Measurements from ENCODE around the gene NRCAM.

- TF ChIP-seq ZNF138 (tag by site-specific recombination; IDR thresholded peaks at IDR 0.05; ENCODE audit: borderline replicate concordance) (no peak), ZNF133 (tag by site-specific recombination; IDR thresholded peaks at IDR 0.05) (no peak), REST (tag by site-specific recombination; IDR thresholded peaks at IDR 0.05) (no peak), ZNF670 (tag by site-specific recombination; IDR thresholded peaks at IDR 0.05; ENCODE audit: low read depth) (no peak), ZNF274 (IDR thresholded peaks at IDR 0.05; ENCODE audit: low read length) (no peak), ZNF274 (tag by site-specific recombination; IDR thresholded peaks at IDR 0.05; ENCODE audit: borderline replicate concordance) (no peak)
Observed at GRCh38 chr7:108418946-108419345, 37.3 kb downstream of the NRCAM start.
